HTR-8/SVneo (cell line): ENCODE results near the gene PRR33.

ENCODE experiments used
- DNase-seq: peaks from one replicate; pipeline ENCODE4 v3.0.0; 2011; ENCODE audit warnings: low spot score, mixed read lengths; ENCODE audit not compliant: insufficient read length
- FAIRE-seq: peaks from 2 replicates; lab custom pipeline; 2011; peaks lifted over from hg19 to GRCh38; lab: Jason Lieb, UNC

Gene PRR33

DNA sequence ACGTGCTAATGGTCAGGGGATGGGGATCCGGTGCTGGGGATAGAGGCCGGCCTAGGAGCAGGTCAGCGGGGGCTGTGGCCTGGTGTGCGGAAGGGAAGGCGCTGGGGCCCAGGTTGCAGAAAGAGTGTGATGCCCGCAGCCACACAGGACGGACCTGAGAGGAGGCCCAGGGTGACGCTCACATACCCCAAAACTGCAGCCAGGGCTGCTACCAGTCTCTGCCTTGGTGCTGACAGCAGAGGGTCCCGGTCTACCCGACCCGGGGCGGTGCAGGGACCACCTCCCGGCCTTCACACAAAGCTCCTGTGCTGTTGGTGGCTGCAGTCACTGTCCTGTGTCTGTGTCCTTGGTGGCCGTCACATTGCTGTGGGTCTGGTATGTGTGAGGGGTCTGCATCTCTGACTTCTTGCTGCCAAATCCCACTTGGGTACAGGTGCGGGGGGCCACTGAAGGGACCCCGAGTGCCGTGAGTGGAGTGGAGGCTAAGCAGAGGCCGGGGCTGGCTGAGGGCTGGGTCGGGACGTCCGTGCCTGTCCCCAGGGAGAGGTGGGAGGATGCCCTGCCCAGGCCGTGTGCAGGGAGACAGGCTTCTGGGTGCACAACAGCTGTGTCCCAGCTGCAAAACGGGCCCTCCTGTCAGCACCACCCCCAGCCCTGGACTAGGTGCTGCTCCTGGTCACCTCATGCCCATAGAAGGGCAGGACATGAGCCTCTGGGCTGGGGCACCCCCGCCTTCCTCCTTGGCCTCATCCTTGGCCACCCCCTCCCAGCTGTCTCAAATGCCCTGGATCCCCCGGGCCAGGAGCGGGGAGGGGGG, 37.4 kb downstream of the PRR33 start:
- no peak for FAIRE-seq

DNA sequence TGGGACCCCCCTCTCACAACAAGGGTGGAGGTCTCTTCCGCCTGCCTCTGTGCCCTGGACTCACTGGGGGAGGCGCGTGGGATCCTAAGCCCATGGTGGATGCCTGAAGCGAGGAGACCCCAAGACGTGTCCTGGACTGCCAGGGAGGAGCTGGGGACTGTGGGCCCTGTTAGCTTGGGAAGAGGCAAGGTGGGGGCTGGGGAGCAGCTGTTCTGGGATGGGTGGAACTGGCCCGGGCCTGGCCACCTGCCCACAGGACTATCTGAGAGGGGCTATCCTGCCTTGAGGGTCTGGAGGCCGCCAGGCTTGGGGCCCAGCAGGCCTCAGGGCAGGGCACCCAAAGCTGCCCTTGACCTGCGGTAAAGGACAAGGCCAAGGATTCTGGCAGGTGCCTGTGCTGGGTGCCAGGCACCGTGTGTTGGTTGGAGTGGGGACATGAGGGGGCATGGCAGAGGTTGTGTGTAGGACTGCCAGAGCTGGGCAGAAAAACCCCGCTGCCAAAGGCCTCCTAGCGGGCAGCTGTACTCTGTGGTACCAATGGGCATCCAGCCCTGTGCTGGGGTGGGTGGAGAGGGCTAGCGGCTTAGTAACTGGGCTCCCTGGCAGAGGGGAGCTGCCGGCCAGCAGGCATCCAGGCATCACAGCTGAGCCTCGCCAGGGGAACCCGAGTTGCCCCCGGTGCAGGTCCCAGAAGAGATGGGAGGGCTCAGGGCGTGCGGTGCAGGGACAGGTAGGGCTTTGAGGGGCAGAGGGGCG, 38.1 kb downstream of the PRR33 start:
- no peak for FAIRE-seq

More for the DNA sequence above, 37.4 kb downstream of the PRR33 start:
- no peak for DNase-seq

DNA sequence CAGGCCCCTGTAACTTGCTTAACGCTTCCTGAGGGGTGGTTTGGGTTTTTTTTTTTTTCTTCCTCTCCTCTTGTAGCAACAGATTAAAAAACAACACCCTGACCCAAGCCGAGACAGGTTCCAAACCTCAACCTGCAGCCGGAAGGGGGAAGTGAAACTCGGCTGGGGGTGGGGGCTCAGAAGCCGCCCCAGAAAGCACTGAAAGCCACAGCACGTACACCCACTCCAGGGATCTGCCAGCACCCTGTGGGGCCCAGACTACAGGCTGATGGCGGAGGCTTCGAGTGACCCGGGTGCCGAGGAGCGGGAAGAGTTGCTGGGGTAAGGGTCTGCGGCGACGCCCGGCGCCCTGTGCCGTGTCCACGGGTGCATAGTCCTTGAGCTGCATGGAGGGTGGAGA, 38.8 kb downstream of the PRR33 start, which contains the start of gene LSP1:
Gene LSP1, plus strand, starts transcription at position 208 of the 400 bp plus-strand sequence. Its CDS starts 61 bp downstream, at position 269.
- DNase-seq, result no peak
- no peak for FAIRE-seq

More for the DNA sequence above, 38.1 kb downstream of the PRR33 start:
- no peak for DNase-seq

DNA sequence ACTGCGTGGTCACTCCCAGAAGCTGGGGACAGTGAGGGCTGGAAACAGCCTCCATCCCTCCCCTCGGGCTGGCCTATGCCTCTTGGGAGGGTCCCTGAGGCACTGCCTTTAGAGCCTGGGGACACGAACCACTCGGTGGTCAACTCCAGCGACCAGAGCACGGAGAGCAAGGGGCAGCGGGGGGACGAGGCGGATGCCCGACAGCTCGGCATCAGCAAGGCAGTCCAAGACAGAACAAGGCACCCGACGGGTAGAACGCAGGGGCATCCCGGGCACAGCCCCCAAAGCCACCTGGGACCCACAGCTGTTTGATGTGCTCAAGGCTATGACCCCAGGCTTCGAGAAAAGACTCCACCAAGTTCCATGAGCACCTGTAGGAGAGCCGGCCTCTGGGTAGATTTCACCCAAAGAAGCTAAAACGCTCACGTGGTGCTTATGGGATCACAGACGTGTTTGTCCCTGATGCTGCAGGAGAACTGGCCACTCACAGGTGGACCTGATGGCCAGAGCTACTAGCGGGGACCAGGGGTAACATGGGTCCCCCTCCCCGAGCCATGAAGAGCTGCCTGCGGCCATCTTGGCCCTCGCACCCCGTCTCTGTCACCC, 39.3 kb downstream of the PRR33 start:
- FAIRE-seq (no peak), DNase-seq (no peak)

DNA sequence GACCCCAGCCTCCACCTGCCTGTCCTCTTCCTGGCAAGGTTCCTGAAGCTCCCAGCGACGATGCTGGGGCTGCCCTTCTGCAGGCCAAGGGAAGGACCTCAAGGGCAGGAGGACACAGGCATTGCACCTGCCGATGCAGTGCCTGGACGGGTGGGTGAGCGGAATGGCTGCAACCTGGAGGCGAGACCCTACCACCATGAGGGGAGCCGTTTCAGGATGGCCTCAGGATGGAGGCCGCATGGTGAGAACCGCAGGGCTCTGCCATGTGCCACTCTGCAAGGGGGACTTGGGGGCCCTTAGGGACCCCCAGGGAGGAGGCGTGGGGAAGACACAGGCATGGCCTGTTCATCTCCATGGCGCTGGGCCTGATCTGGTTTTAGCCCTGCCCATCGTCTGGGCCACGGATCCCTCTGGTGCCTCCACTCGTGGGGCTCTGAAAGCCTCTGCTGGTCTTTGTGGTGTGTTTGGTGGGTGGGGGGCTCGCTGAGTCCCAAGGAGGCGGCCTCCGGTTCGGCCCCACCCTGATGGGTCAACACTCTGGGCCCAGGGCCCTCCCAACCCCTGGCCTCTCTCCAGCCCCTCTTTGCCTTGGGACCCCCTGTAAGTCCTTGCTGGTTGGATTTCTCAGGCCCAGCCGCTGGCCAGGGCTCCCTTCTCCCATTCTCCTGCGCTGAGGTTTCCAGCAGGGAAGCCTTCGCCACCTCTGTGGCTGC, 40.1 kb downstream of the PRR33 start:
- no peak for FAIRE-seq
- DNase-seq, result no peak

DNA sequence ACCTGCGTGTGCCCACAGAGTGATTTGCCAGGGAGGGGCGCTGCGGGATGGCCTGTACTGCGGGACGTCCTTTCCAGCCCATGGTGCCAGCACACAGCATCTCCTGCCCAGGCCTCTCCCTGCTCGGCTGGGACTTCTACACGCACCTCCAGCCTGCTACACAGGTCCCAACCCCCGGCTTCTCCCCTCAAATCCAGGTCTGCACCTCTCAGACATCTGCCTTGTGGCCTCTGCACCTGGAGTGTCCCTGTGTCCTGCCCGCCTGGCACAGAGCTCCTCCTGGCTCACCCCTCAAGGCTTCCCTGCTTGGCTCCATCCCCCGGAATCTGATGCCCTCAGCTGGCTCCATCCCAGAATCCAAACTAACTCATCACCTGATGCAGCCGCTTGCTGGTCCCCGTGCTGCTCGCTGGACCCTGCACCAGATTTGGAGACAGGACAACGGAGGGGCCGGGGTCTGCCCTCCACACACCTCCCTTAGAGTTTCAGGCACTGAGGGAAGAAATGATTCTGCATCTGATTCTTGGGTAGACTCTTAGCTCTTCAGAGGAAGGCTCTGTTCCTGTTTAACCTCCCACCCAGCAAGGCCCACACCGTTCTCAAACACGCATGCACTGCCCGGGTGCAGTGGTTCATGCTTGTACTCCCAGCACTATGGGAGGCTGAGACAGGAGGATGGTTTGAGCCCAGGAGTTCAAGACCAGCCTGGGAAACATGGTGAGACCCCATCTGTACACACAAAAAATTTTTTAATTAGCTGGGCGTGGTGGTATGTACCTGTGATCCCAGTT, 42.9 kb downstream of the PRR33 start:
- no peak for DNase-seq
- no peak for FAIRE-seq

DNA sequence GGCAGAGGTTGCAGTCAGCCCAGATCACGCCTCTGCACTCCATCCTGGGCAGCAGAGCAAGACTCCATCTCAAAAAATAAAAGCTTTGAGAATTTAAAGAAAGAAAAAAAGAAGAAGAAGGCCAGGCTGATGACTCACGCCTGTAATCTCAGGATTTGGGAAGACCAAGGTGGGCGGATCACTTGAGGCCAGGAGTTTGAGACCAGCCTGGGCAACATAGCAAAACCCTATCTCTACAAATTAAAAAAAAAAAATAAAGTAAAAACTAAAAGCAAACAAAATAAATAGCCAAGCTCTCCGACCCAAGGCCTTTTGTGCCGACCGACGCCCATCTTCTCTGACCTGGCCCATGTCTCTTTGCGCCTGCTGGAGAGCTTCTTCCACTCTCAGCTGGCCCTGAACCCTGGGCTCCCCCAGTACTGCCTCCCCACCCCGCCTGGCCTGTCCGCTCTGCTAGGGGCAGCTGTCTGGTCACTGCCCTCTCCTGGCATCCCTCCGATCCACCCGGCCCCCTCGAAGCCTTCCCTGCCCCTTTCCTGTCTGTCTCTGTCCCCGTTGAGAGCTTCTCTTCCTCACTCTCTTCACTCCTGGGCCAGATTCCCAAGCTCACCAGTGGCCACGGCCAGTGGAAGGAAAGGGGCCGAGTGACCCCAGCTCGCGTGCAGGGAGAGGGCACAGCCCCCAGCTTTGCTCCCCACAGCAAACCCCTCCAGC, 43.6 kb downstream of the PRR33 start:
- DNase-seq, result no peak
- no peak for FAIRE-seq

DNA sequence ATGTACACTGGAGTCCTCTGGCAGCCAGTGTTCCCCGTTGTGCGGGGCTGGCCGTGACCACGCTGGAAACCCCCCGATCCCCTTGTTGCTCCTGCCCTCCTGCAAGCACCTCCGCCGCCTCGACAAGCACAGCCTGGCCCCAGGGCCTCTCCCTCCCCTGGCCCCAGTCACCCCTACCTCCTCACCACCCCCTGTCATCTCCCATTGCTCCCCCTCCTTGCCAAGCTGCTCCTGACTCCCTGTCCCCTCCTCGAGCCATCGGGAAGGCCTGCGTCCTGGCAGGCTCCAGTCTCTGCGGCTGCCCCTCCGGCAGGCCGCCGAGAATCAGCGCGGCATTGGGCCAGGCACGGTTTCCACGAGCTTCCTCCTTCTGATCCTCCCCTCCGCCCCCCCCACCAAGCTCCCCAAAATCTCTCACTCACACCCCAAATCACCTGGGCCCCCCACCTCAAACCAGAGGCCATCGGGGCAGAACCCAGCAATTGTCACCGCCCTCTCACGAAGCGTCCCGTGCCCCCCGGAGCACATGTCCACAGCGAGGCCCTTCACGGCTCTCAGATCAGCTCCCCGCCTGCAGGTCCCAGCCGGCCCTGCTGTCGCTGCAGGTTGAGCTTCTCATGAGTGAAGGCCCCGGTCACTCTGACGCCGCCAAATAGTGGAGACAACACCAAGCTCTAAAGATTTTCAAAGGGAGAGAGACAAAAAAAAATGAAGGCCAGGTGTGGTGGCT, 44.5 kb downstream of the PRR33 start:
- FAIRE-seq, result no peak

DNA sequence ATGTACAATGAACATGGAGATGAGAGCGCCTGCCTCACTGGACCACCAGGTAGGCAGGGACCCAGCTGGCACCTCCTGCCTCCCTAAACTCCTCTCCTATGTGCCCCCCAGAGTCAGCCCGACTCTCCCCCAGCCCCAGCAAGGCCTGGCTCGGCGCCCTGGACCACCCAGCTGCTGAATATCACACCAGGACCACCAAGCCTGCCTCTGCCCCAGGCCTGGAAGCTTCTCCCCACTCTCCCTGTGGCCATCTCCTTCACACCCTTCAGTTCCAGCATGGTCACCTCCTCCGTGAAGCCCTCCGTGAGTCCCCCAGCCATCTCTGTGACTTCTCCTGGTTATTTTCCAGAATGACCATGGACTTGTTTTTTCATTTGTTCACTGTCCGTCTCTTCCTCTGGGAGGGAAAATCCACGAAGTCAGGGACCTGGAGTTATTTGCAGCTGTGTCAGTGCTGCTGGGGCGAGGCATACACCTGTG, 45.2 kb downstream of the PRR33 start:
- FAIRE-seq, result no peak
- no peak for DNase-seq

More for the DNA sequence above, 44.5 kb downstream of the PRR33 start:
- DNase-seq, result no peak

DNA sequence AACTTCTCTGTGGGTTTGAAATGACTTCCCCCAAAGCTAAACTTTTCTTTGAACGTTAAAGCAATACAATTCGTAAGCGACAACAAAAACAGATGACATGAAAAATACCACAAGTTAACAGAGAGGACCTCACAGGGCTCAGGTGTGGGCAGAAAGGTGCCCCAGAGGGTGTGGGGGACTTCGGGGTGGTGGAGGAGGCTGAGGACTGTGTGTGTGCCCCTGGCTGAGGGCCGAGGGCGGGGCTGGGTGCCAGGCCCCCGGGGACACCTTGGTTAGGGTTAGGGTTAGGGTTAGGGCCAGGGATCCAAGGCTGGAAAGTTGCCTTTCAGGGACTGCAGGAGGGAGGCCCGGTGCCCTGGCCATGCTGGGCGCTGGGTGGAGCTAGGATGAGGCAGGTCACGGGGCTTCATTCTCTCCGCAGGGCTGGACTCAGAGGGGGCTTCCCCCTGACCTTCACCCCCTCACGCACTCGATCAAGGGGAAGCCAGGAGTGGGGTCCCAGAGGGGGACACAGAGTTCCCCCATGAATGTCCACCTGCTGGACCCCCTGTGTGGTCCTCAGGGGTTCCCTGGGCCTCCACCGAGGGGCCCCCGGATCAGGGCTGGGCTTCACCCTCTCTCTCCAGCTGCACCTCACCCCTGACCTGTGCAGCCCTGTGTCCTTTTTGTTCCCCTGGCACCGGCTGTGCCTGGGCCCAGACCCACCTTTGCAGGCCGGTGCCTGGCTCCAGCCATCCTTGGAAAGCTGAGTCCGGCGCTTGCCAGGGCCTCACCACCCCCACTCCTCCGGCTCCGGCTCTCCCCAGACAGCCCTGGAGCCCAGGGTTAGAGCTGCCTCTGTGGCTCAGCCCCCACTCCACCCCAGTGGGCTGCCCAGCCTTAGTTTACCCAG, 45.9 kb downstream of the PRR33 start:
- FAIRE-seq, result no peak

DNA sequence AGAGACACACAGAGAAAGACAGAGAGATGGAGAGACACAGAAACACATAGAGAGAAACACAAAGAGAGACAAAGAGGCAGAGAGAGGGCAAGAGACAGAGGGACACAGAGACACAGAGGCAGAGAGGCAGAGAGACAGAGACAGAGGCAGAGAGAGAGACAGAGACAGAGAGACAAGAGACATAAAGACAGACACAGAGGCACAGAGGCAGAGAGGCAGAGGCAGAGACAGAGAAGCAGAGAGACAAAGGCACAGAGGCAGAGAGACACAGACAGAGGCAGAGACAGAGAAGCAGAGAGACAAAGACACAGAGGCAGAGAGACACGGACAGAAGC, 46.6 kb downstream of the PRR33 start:
- no peak for FAIRE-seq
- no peak for DNase-seq

More for the DNA sequence above, 45.9 kb downstream of the PRR33 start:
- no peak for DNase-seq

DNA sequence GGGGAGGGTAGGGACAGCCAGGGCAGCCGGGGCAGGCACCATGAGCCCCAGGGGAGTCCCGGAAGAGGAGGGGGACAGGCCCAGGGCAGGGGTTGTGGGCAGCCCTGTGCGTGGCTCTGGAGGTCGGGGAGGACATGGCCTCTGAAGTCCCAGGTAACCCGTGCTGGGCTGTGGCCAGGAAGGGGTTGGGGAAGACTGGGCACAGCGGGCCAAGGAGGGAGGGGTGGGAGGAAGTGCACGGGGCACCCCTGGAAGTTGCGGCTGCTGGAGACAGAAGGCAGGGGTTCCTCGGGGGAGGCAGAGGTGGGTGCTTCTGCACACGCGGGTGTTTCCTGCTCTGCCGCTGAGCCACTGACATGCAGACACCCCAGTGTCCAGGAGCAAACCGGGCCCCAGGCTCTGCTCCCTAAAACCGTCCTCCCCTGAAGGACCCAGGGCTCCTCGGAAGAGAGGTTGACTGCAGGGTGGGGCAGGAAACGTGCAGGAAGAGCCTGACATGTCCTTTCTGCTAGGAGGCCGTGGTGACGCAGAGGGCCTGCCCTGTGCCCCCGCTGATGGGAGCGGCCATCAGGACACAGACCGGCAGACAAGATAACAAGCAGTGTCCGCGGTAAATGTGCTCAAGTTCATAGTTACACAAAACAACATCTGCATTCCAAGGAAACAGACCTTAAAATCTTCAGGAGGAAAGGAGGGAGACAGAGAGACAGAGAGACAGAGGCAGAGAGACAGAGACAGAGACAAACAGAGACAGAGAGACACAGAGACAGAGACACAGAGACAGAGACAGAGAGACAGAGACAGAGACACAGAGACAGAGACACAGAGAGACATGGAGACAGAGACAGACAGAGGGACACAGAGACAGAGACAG, 47.2 kb downstream of the PRR33 start:
- FAIRE-seq (peak; percentile 9), DNase-seq (no peak)

DNA sequence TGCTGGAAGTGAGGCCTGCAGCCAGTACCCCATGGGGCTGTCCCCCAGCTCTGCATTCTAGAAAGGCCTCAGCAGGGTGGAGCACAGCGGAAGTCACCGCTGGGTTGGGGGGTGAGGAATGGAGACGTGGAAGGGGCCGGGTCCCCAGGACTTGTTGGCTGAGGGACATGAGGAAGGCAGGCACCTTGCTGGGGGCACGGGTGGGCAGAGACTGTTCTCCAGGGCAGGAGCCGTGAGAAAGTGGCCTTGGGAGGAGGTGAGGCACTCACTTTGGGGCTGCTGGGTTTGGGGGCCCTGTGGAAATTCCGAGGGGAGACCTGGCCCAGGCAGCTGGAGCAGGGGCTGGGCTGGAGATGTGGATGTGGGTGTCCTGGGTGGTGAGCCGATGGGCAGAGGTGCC, 47.9 kb downstream of the PRR33 start:
- no peak for DNase-seq
- no peak for FAIRE-seq

DNA sequence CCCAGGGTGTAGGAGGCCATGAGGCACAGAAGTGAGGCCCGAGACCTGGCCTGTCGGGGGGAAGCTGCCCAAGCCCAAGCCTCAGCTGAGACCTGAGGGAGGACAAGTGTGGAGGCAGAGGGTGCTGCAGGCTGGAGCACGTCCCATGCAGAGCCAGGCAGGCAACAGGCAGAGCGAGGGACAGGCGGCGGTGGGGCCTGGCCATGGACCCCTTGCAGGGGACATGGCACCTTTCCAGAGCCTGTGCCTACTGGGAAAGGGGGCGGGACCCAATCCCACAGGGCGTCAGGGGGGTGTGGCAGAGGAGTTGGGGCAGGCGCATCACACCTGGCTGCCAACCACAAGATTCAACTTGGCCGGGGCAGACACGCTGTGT, 48.6 kb downstream of the PRR33 start:
- DNase-seq, result no peak

DNA sequence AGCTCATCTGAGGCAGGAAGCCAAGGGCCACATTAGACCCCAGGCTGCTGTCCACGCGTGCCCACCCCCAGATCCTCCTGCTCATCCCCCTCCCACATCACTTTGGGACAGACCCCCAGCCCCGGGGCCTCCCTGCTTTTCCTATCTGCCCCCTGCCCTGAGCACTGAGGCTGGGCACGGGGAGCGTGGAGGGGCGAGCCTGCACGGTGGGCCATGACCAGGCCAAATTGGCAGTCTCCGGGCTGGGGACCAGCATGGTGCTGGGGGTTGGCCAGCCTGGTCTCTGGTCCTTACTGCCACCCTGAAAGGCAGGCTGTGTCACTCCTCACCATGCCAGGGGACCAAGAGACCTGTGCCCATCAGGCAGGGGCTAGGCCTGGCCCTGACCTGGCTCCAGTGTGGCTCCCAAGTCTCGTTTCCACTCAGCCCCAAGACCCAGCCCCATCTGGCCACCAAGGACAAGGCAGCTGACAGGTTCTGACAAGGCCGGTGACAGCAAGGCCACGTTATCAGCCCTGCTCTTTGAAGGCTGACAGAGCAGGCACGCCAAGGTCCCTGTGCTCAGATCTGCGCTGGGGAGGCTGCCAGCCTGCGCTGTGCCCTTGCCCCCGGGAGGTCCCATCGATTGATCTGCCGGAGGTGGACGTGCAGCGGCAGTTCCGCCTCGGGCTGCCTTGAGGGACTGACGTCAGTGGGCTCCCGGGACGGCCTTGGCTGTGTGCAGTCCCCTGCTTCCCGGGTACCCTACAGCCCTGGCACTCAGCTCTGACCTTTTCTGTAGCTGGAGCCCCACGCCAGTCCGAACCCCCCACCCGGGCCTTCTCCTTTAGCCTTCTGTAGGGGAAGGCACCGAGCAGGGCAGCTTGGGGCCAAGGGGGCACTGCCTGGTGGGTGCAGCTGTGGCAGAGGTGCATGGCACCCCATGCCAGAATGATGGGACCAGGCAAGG, 49.3 kb downstream of the PRR33 start:
- no peak for FAIRE-seq

More for the DNA sequence above, 48.6 kb downstream of the PRR33 start:
- FAIRE-seq, result no peak

More for the DNA sequence above, 49.3 kb downstream of the PRR33 start:
- DNase-seq, result no peak
